SHP77 treated with DMSO at 0.1 percent for 48 hours (cell line): Measurements from ENCODE around the gene SFTPA1.
"Not testable (repeated sequence)": the region's sequence is repeated elsewhere in the genome, so short reads cannot be mapped to it uniquely, and the experiment has no call there.

ENCODE experiments used
- DNase-seq: peaks from one replicate; lab custom pipeline; 2025; lab: John Stamatoyannopoulos, UW

SFTPA1 gene

DNA sequence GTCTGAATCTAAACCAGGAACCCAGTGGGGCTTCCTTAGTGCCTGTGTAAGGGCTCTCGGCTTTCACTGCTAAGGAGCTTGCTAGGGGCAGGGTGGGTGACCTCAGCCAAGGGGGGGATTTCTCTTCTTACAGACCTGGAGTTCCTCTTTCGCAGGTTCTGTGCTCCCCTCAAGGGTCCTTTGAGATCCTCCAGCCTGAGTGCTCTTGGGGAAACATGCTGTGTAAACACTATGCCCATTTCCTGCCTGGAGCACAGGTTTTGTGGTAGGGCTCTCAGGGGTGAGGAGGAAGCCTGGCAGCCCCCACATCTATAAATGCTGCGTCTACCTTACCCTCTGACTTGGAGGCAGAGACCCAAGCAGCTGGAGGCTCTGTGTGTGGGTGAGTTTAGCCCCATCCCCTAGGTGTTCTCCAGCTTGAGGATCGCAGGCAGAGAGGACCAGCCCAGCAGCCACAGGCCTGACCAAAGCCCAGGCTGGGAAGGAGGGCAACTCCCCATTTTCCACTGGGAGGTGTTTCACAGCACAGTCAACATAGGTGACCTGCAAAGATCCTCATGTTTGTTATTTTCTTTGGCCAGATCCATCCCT lies at the start of gene SFTPA1:
TSS of gene SFTPA1 (plus strand) at position 339 of the 591 bp plus-strand sequence. CDS start 887 bp downstream, outside the sequence.
- DNase-seq: no peak

DNA sequence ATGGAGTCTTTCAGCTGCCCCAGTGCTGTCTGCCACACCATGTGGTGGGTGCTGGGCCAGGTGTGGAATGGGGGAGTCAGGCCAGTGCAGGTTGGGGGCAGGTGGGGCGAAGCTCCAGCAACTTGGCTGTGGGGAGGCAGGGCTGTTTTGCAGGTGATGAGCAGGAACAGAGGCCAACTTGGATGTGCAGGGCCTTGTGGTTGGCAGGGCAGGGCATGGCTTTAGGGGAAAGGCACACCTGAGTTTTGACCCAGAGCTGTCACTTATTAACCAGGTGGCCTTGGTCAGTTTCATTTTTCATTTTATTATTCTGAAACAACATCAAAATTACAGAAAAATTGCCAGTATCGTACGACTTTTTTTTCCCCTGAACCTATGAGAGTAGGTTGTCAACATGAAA lies 49.5 kb upstream of the SFTPA1 start:
- DNase-seq: no peak

DNA sequence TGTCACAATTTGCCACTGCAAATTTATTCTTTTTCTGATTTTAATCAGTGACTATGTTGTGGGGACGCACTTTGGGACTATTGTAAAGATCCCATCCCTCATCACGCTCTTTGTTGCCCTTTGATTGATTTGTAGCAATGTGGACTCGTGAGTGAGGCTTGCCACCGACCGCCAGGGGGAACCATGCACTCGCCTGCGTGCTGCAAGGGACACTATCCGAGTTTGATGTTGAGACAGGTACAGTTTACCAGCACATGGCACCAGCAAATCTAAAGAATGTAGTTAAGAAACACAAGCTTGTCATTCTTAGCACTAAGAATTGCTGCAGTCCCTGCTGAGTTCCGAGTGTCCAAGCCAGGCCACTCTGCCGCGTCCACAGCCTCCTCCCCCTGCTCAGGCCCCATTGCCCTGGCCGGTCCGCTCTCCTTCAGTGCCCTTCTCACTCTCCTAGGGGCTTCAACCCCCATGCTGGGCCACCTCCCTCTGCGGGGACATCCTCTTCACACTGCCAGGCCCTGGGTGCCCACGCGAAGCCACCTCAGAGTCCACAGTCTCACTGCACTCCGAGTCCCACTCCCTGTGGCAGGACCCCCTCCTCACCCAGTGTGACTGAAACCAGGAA lies 48.5 kb upstream of the SFTPA1 start:
- DNase-seq: no peak

DNA sequence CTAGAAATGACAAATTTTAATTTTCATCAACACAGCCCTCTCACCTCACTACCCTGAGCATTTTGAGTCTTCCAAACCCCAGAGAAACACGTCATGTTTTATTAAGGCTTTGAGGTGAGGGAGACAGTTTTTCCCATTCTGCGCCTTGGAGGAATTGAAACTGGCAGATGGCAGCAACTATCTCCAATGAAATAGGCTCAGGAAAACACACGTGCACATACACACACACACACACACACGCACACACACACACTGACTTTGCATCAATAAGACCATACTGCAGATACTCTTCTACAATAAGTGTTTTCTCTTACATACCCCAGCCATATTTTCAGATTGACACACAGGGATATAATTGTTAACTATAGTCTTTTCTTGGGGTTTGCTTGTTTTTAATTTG lies 47.3 kb upstream of the SFTPA1 start:
- DNase-seq: no peak

DNA sequence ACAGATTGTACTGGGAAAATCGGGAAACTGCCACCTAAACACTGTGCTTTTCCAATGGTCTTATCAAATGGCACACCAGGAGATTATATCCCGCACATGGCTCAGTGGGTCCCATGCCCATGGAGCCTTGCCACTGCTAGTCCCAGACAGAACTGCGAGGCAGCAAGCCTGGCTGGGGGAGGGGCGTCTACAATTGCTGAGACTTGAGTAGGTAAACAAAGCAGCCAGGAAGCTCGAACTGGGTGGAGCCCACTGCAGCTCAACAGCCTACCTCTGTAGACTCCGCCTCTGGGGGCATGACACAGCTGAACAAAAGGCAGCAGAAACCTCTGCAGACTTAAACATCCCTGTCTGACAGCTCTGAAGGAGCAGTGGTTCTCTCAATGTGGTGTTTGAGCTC lies 40.1 kb upstream of the SFTPA1 start:
- not testable (repeated sequence) for DNase-seq

DNA sequence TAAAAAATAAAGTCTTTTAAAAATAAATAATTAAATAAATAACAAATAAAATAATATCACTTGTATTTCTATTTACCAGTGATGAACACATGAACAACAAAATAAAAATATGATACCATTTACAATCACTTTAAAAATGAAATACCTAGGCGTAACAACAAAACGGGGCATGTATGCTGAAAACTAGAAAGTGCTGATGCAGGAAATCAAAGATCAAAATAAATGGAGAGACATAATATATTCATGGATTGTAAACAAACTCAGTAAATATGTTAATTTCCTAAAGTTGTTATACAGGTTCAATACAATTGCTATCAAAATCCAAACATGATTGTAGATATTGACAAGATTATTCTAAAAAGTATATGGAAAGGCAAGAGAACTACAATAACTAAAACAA lies 31.4 kb upstream of the SFTPA1 start:
- DNase-seq: no peak

DNA sequence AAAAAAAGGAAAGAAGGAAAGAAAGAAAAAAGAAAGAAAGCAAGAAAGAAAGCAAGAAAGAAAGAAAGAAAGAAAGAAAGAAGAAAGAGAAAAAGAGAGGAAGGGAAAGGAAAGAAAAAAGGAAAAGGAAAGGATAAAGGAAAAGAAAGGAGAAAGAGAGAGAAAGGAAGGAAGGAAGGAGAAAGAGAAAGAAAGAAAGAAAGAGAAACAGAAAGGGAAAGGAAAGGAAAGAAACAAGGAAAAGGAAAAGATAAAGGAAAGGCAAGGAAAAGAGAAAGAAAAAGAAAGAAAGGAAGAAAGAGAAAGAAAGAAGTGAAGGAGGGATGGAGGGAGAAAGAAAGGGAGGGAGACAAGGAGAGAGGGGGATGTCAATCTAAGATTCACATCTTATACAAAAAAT lies 29.7 kb upstream of the SFTPA1 start:
- no peak for DNase-seq

DNA sequence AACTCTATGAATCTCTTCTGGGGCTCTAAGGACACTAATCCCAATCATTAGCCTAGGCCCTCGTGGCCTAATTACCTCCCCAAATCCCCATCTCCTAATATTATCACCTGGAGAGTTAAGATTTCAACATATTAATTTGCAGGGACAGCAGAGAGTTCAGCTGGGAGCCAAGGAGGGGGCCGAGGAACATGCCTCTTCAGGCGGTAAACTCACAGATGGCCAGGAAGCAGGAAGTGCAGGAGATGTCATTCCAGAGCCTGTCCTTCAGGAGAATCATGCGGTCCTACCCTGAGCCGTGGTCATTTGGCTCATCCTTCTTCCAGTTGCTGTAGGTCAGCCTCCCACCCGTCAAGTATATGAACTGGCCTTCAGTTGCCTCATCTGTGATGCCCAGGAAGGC lies 28.6 kb upstream of the SFTPA1 start:
- no peak for DNase-seq

DNA sequence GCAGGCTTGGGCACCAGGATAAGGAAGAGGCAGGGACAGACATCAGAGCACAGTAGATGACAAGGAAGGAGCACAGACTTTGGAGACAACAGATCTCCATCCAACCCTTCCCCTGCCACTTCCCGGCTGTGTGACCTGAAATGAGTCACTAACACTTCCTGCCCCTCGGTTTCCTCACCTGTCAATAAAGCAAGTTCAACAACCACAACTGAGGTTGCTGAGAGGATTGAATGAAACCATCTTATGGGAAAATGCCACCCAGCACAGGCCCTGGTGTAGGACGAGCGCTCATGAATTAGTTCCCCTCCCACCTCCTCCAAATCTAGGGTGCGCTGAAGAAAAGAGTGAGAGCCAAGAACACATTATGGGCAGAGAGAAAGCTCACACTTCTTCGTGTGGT lies 27.8 kb upstream of the SFTPA1 start:
- DNase-seq: not testable (repeated sequence)

DNA sequence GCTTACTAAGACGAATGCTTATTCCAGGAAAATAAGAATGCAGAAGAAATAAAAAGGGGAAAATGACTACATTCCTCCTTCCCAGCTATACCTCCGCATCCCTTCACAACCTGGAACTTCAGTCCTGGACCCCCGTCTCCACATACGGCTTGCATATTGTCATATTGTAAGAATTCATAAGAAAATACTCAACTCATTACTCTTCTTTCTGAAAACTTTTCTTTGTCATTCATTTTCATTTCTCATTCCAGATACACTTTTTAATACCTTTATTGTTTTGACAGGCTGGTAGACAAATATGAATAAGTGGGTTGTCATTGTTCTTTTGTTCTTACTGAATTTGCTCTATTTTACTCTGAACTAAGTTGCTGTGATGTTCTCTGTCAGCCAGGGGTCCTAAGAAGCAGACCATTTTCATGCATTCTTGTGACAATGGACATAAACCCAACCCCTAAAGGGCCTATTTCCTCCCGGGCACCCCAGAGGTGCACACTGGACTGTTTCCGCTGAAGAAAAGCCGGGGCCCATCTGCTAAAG lies 27.2 kb upstream of the SFTPA1 start:
- no peak for DNase-seq

DNA sequence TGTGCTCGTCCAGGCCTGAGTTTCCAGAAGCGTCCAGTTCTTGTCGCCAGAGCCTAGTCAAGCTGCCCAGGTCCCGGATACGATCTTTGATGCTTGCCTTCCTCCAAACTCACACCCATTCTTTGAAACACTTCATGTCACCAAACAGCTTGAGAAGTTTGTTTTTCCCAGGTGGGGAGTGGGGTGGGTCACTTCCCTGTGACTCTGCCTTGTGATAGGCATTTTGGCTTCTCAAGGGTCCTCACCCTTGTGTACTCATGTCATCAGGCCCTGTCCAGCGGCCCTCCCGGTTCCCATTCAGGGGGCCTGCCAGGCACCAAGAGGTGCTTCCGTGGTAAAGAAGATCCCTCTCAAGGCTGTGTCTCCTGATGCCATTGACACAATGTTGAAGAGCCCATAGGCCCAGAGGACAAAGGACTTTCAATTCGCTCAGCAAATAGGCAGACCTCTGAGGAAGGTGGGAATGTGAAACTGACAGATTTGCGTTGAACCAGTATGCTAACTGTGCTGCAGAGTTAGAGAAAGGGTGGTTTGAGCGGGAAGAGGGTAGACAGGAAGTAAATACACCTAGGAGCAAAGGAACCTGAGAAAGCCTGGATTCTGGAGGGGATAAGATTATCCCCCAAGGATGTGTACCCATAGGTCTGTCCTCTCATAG lies 24.7 kb upstream of the SFTPA1 start:
- no peak for DNase-seq

DNA sequence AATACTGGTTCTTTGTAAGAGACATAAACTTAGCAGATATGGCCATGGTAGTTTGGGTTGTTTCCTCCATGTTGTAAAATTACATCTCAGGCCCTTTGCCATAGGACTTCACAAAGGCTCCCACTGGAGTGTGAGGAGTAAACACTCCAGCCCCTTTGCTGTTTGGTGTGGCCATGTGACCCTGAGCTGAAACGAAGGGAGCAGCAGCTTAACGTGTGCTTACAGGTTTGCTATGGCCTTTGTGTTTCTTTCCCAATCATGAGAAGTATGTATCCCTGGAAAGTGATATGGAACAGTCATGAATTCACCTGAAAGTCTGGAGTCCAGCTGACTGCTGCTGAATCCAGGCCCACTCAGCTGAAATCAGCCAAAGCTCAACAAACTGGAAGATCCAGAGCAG lies 23.8 kb upstream of the SFTPA1 start:
- DNase-seq: no peak

DNA sequence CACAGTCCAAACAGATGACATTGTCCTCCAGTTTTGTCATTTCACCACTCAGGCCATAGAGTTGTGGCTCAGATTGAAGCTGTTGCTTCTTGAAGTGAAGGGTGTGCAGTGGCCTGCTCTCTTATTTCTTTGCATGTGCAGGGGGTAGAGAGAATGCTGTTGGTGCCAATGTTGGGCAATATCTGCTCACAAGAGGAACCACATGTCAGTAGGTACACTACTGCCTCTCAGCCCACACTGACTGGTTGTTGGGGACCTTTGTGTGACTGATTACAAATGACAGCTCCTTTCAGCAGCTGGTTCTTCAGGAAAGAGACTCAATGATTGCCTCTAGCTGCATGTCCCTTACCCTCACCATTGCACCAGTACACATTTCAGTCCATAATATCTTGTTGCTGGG lies 21.9 kb upstream of the SFTPA1 start:
- no peak for DNase-seq

DNA sequence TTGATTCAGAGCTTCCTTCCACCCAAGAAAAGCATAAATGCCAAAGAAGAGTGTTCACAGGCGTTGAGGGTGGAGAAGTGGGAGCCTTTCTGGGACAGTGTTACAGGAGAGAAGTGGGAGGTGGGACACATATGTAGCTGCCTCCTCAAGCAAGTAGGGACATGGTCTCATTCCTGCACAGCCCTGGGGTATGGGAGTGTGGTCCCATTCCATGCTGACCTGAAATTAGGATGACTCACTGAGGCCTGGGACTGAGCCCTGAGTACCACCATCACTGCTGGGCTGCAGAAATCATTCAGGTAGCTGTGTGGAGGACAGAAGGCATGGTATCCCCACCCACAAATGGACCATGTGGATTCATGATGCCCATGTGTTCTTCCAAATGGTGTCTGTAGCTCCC lies 17.4 kb upstream of the SFTPA1 start:
- DNase-seq: no peak

DNA sequence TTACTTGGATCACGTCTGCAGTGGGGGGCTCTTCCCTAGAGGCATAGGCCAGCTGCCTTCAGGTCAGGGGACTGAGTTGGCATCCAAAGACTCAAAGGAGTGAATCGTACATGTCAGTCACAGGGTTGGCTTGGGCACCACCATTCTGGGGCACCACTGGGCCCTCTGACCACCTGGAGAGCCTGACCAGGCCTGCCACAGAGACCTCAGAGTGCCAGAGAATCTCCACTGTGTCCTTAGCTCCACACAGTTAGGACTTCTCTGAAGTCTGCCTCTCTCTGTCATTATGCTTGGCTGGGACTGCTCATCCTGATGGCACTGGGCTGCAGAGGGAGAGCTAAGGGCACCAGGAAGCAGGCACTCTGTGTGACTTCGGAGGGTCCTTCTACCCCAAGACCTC lies 16.2 kb upstream of the SFTPA1 start:
- DNase-seq: not testable (repeated sequence)

DNA sequence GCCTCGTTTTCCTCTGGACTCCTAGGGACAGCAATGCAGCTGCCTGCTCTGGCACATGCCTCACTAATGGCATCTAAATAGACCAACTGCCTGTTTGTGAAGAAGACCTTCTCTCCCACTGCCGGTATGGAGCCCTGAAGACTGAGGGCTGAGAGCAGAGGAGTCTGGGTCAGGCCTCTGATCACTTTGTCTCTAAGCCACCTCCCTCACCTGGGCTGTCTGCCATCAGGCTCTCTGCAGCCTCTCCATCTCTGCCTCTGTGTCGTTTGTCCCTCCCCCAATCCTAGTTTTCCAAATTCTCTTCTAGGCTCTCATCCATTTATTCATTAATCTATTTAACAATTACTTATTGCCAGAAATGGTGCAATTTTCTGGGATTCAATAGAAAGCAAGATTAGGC lies 15.2 kb upstream of the SFTPA1 start:
- no peak for DNase-seq

DNA sequence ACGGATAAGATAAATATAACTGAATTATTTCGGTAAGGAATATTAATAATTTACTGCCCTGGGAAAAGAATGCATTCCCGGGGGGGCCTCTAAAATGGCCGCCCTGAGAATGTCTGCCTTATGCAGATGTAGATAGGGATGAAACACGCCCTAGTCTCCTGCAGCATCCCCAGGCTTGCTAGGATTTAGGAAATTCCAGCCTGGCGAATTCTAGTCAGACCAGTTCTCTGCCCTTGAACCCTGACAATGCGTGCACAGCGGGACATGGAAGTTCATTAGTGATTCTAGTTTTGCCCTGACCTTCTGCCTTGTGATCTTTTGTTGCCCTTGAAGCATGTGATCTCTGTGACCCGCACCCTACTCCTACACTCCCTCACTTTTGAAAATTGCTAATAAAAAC lies 11.1 kb upstream of the SFTPA1 start:
- DNase-seq: not testable (repeated sequence)

DNA sequence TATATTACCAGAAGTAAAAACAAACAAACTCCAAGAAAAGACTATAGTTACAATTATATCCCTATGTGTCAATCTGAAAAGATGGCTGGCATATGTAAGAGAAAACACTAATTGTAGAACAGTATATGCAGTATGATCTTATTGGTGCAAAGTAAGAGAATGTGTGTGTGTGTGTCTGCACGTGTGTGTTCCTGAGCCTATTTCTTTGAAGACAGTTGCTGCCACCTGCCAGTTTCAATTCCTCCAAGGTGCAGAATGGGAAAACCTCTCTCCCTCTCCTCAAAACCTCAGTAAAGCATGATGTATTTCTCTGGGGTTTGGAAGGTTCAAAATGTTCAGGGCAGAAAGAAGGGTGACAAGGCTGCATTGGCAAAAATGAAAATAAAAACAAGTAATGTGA lies 8.8 kb upstream of the SFTPA1 start:
- no peak for DNase-seq

DNA sequence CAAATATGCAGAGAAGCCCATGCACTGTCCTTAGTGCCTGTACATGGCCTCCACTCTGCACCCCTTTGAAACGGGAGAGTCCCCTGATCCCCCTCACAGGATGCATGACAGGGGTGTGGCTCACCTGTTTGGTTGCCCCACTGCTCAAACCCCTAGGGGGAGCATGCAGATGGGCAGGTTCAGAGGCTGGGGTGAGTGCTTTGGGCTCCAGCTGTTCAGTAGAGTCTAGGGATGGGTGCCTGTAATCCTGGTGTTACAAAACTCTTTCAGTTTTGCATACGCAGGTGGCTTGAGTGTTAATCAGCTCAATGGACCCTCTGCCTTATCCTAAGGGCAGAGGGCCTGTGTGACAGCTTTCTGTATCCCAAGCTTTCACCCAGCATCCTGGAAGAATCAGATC lies 7.8 kb upstream of the SFTPA1 start:
- DNase-seq: no peak

DNA sequence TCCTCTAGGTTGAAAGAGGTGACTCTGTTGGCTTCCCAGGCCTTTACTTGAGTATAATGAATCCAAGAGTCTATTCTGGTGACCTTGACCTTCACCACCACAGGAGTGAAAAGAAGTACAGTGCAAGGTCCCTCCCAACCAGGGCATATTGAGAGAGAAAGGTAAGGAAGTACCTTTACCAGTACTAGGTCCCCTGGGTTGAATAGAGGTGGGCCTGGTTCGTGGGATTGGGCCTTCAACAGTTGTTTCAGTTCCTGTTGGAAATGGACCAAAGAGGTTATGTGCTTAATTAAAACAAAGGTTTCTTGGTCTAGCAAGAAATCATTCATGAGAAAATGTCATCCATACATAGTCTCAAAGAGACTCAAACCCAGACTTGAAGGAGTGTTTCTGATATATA lies 6.4 kb upstream of the SFTPA1 start:
- no peak for DNase-seq

DNA sequence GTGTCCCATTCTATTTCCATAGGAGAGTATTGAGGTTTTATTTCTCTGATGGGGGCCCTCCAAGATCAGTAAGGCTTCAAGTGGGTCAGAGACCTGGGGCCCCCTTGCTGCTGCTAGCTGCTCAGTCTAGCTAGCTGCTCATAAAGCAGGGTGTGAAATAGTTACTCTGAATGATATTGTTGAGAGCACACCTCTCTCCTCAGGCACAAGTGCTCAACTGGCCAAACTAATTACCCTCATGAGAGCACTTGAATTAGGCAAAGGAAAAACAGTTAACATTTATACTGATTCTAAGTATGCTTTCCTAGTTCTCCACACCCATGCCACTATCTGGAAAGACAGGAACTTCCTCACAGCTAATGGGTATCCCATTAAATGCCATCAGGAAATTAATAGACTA lies 5.4 kb upstream of the SFTPA1 start:
- DNase-seq: no peak

DNA sequence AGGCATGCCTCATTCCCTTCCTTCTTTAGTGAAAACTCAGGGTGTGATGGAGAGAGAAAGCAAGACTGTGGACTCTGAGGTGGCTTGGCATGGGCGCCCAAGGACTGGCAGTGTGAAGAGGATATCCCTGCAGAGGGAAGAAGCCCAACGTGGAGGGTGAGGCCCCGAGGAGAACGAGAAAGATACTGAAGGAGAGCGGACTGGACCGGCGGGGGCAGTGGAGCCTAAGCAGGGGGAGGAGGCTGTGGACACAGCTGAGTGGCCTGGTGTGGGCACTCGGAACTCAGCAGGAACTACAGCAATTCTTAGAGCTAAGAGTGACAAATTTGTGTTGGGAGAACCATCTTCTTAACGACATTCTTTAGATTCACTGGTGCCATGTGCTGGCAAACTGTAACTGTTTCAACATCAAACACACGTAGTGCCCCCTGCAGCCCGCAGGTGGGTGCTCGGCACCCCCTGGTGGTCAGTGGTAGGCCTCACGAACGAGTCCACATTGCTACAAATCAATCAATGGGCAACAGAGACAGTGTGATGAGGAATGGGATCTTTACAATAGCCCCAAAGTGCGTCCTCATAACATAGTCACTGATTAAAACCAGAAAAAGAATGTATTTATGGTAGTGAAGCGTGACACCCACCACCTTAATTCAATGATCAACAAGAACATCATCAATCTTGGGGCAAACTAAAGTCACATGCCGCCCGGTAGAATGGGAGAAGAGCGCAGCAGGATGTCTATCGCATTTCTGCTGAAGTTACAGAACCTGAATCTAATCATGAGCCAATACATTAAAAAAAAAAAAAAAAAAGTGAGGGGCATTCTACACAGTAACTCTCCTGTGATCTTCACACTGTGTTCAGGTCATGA lies 2.0 kb upstream of the SFTPA1 start:
- DNase-seq: no peak
